Psoas muscle (tissue), 8 donors: ENCODE measurements around the gene SLC1A3. TPM values are rescaled to one million over a fixed set of nuclear protein-coding genes. Genes with fewer than 3 reads are reported as not detected.

Source experiments
- ATAC-seq, 4 donors: fragments of 200-7000 bp; cut with Tn5 transposase; one replicate each; pipeline ENCODE4 v1.9.1; 2020; ENCODE audit warnings: moderate library complexity in 3 of 4, mild to moderate bottlenecking in 2 of 4
- DNase-seq, 2 donors: peaks; one replicate each; pipeline ENCODE4 v3.0.0-alpha.2; 2020
- H3K27ac ChIP-seq: fragments of 200-600 bp; one replicate; pipeline ENCODE4 v1.8.0; 2022
- H3K27me3 ChIP-seq, 3 donors: fragments of 200-600 bp in 1 of 3; one replicate each; pipeline versions ENCODE4 v1.6.1 to v1.8.0; 2013 to 2022; ENCODE audit warnings: low read length in 2 of 3, mild to moderate bottlenecking in 2 of 3, moderate library complexity in 1 of 3; ENCODE audit not compliant: insufficient read depth in 3 of 3
- H3K36me3 ChIP-seq, 2 donors: fragments of 200-600 bp in 1 of 2; one replicate each; pipeline versions ENCODE4 v1.6.1 to v1.8.0; 2013 to 2022; ENCODE audit warnings: low read depth in 1 of 2, mild to moderate bottlenecking in 1 of 2, moderate library complexity in 1 of 2; ENCODE audit not compliant: insufficient read depth in 1 of 2
- H3K4me1 ChIP-seq: fragments of 200-600 bp; one replicate; pipeline ENCODE4 v1.8.0; 2022
- H3K4me3 ChIP-seq: fragments of 200-600 bp; one replicate; pipeline ENCODE4 v1.8.0; 2022; ENCODE audit warnings: mild to moderate bottlenecking
- H3K9me3 ChIP-seq: fragments of 200-600 bp; one replicate; pipeline ENCODE4 v1.8.0; 2022
- CTCF ChIP-seq: fragments of 200-600 bp; IDR thresholded peaks from one replicate; pipeline ENCODE4 v1.8.0; 2022; ENCODE audit warnings: antibody characterized with exemption
- WGBS, 3 donors: extraction: QIAGEN DNeasy Blood & Tissue Kit; methylation state at CpG; one replicate each; pipeline versions ENCODE4 v1.1.6 to v1.1.7; 2013; 5-methylcytosine and 5-hydroxymethylcytosine counted together
- intact Hi-C, 2 donors: fragments of 100-400 bp; cut with DNase I; formaldehyde crosslinking; loops; one replicate each; pipeline versions ENCODE4 v1.11.0 to v1.14.2; 2022
- polyA plus RNA-seq, 3 donors: library from polyadenylated mRNA; stranded (reverse); fragments of 200-250 nt; gene quantifications; one replicate each; pipeline ENCODE4 v1.2.3, GENCODE V29; 2013
- total RNA-seq, 4 donors: library from RNA; stranded (reverse); fragmentation: NEBNext Ultra II Directional in 2 of 4; extraction: Animal tissue kit (Norgen Biotek cat#: 25700) in 2 of 4; gene quantifications; one replicate each; pipeline versions ENCODE4 v1.2.1 to v1.2.4, GENCODE V29; 2021 to 2023
- donor health status: healthy with polysubstance abuse.
- donor health status: DM: no; HTN: no; CAD: no; lungs with moderate emphysema.
- donor health status: Bipolar disorder and iron deficiency.
- donor health status: healthy.
- donor health status: DM: yes; HTN: yes; CAD: no.
- donor health status: DM: no; HTN: no; CAD: no.
- donor health status: DM: no; HTN: no; CAD: no.
- donor health status: DM: yes; HTN: yes; CAD: no.

SLC1A3 gene
- total and polyA plus RNA-seq, 7 donors: 9.6 to 25.3 (median 17.4) TPM

DNA sequence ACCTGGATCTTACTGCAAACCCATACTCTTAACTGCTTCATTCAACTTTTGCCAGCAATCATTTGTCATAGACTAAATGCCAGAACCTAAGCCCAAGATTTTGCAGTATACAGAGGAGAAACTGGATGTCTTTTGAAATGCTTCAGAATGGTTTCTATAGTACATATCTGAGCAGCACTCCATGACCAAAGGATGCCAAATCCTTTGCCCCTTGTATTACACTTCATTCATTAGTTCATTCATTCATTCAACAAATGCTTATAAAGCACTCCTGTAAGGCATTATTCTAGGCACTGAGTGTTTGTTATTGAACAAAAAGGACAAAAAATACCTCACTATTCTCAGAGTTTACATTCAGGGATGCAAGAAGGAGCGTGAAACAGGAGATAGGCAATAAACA is 119.9 kb downstream of the SLC1A3 start:
- Histone ChIP-seq H3K36me3 (no peaks in the 10 kb centered on the region), H3K4me3 (no peak overlapping the region), H3K9me3 (no peaks in the 10 kb centered on the region), H3K27me3 (peaks cover 0 to 2% (median 0%) of the 10 kb centered on the region in 3 donors), H3K4me1 (no peaks in the 10 kb centered on the region), H3K27ac (no peak overlapping the region)
- no peak for TF ChIP-seq CTCF
- intact Hi-C loops: loop anchor here in 1 of 2 donors (5.0 kb wide), 1 partner anchor 146 kb away; no protein-coding TSS in a partner anchor
- no peak for DNase-seq
- no peak for ATAC-seq
- 93 to 98% (median 94%) methylated on average over 1 of the region's 1 CpG for WGBS, 3 donors

- no peaks in the 10 kb centered on the region for H3K9me3 ChIP-seq
- DNase-seq (no peak), ATAC-seq (no peak)
- H3K27ac ChIP-seq: no peak overlapping the region
- H3K4me1 ChIP-seq: no peaks in the 10 kb centered on the region
- H3K4me3 ChIP-seq: no peak overlapping the region
- WGBS, 3 donors: 83 to 91% (median 91%) methylated on average over 1 of the region's 1 CpG
- intact Hi-C loops: loop anchor here in 1 of 2 donors (5.0 kb wide), 1 partner anchor 146 kb away; no protein-coding TSS in a partner anchor
- H3K27me3 ChIP-seq: peaks cover 0 to 2% (median 0%) of the 10 kb centered on the region in 3 donors
- no peaks in the 10 kb centered on the region for H3K36me3 ChIP-seq
- no peak for TF ChIP-seq CTCF
Measured at GRCh38 chr5:36726767-36727166, 120.4 kb downstream of the SLC1A3 start.

GRCh38 chr5:36728697-36729543 is 122.5 kb downstream of the SLC1A3 start:
- TF ChIP-seq CTCF: peak; percentile 72
- Histone ChIP-seq H3K4me1 (no peaks in the 10 kb centered on the region), H3K27me3 (no peaks in the 10 kb centered on the region), H3K27ac (no peak overlapping the region), H3K9me3 (no peaks in the 10 kb centered on the region), H3K4me3 (no peak overlapping the region), H3K36me3 (no peaks in the 10 kb centered on the region)
- DNase-seq: no peak
- ATAC-seq: peak in 2 of 4 donors; percentile 65 to 85
- 34 to 38% (median 35%) methylated on average over 6 of the region's 6 CpGs for whole genome bisulfite sequencing, 3 donors
- intact Hi-C loops: loop anchor here in 1 of 2 donors (2.0 to 5.0 kb wide), 2 partner anchors 143 to 276 kb away; no protein-coding TSS in a partner anchor

DNA sequence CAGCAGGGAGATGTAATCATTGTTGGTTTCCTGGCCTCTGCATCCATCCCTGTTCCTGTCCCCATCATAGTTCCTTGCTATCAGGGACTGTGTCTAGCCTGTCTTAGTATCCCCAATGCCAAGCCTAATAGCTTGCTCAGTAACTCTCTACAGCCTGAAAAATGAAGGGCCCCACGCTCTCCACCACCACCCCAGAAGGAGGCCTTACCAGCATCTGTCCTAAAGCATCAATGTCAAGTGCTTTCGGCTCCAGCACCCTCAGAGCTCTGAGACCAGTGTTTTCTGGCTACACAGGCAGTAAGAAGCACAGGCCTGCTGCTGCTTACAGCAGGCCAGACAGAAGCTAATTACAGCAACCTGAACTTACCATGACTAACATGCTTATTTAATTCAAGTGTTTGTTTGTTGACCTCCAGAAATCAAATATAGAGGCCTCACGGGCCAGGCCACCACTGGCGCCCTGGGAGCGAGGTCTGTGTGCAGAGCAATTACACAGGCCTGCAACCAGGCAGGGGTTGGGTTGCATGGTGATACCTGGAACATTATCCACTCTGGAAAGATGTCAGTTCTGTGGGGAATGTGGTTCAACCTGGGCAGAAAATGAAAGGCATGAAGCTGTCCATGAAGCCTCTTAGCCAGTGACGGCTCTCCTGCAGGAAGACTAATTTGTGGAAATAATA is 124.3 kb downstream of the SLC1A3 start:
- DNase-seq (no peak), ATAC-seq (no peak)
- intact Hi-C loops: loop anchor here (5.0 to 10.0 kb wide), 2 partner anchors 217 to 274 kb away; no protein-coding TSS in a partner anchor
- Histone ChIP-seq H3K9me3 (no peaks in the 10 kb centered on the region), H3K4me3 (no peak overlapping the region), H3K27ac (no peak overlapping the region), H3K4me1 (no peaks in the 10 kb centered on the region), H3K27me3 (peaks cover 0 to 3% (median 0%) of the 10 kb centered on the region in 3 donors), H3K36me3 (no peaks in the 10 kb centered on the region)
- no peak for TF ChIP-seq CTCF
- WGBS, 3 donors: 45 to 83% (median 53%) methylated on average over 6 of the region's 6 CpGs
